ENCODE results near the gene SCARB1.

Gene SCARB1

DNA sequence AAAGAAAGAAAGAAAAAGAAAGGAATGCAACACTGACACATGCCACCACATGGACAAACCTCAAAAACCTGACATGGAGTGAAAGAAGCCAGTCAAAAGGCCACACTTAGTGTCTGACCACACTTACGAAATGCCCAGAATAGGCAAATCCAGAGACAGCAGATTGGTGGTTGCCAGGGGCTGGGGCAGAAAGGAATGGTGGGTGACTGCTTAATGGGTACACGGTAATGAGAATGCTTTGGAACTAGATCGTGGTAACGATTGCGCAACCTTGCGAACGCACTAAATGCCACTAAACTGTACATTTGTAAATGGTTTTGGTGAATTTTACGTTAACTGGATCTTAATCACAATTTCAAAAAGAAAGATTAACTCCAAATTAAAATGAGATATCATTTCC, 39.5 kb downstream of the SCARB1 start:
- DNase-seq: no peak

DNA sequence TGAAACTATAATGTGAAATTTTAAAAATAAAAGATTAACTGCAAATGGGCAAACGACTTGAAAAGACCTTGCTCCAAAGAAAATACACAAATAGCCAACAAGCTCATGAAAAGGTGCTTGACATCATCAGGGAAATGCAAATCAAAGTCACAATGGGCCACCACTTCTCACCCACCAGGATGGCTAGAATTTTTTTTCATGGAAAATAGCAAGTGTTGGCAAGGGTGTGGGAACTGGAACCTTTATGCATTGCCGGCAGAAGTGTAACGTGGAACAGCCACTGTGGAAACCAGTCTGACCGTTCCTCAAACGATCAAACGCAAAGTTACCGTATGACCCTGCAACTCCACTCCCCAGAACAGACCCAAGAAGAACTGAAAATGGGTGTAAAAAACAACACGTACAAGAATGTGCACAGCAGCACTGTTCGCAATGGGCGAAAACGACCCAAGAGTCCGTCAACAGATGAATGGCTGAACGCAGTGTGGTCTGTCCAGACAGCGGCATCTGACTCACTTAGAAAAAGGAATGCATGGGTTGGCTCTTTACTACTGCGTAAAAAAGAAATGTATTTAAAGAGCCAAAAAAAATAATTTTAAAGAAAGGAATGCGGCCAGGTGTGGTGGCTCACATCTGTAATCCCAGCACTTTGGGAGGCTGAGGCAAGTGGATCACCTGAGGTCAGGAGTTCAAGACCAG, 40.2 kb downstream of the SCARB1 start:
- no peak for DNase-seq

- no peak for DNase-seq
These were observed 41.4 kb downstream of the SCARB1 start for GRCh38 chr12:124822218-124822617.

- no peak for DNase-seq
These were observed 42.1 kb downstream of the SCARB1 start for GRCh38 chr12:124821252-124822200.

DNA sequence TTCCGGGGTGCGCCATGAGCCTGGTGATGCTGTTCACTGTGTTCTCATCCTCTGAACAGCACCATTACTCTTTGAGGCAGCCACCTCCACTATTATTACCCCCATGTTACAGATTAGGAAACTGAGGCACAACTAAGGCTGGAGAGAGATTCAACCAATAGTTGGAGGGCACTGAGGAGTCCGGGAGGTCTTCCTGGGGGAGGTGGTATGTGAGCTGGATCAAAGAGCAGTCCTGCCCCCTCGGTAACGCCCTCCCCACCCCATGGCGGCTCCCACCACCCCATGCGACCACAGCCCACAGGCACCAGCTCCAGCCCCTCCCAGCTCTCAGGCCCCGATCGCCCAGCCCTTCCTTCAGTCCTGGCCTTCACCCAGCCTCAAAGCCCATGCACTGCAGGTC, 43.5 kb downstream of the SCARB1 start:
- DNase-seq: no peak

DNA sequence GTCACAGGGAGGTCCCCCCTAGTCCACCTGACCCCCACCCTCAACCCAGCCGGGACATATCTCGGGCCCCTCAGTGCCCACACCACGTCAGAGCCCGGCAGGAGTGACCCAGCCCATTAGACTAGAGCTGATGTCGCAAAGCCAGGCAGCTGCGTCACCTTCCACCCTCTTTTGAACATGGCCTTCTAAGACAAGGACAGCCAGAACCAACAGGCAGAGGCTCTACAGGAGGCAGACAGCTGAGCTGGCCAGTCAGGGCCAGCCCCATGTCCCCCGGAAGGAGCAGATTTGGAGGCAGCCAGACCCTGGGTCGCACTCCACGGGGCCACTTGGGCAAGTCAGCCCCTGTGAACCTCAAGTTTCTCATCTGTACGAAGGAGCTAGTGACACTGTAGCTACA, 44.1 kb downstream of the SCARB1 start:
- DNase-seq: no peak

DNA sequence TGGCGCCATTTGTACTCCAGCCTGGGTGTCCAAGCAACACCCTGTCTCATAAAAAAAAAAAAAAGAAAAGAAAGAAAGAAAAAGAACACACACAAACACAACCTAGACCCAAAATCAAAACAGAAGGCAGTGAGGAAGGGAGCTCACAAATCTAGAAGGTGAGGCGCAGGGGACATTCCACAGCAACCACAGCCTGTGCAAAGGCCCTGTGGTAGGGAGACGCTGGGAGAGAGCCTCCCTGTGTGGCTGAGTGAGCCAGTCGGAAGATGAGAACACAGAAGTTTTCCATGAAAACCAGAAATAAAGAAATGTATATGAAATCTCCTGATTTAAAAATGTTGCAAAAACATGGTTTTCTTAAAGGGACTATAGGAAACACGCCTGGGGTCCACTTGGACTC, 44.6 kb downstream of the SCARB1 start:
- DNase-seq: no peak

DNA sequence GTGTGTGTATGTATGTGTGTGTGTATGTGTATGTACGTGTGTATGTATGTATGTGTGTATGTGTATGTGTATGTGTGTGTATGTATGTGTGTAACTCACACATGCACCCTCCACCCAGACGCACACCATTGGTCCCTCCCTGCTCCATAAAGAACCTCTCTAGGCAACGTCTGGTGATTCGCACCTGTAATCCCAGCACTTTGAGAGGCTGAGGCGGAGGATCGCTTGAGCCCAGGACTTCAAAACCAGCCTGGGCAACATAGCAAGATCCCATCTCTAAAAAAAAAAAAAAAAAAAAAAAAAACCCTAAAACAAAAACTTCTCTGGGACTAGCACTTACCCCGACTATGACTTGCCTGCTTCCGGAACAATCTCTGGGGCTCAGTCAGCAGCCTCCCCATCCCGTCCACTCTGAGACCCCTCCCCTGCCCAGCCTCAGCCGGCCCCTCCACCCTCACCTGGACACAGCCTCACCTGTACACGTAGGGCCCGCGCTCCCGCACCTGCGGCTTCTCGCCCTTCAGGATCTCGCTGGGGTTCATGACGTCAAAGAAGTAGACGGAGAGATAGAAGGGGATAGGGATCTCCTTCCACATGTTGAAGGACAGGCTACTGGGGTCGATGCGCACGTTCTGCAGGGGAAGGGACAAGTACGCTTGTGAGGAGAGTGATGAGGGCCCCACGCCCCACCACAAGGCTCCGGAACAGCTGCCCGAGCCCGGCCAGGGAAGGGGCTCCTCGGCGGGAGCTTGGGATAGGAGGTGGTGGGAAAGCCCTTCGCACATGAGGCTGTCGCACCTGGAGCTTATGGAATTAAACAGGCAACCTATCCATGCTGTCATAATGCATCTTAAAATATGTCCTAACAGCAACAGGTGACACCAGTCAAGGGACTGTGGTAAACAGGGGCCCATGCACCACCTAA, 46.3 kb downstream of the SCARB1 start:
- no peak for DNase-seq

DNA sequence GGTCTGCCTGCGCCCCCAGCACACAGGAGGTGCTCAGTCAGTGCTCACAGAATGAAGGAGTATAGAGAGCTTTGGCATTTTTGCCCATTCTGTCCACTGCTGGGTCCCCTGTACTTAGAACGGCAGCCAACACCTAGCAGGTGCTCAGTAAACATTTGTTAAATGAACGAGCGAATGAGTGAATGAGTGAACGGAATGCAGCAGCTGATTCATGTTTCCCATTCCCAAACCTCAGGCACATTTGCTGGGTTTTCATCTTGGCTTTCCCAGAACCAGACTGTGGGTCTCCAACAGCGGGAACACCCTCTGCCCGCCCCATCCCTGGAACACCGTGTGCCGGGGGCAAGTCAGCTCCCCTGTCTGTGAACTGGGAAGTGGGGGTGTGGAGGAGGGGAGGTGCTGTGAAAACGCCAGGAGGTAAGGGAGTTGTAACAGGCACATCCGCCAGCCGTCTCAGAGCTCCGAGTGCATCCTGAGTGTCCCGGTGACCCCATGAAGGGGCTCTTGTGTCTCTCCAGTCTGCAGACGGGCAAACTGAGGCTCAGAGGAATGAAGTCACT, 47.3 kb downstream of the SCARB1 start:
- DNase-seq: no peak

DNA sequence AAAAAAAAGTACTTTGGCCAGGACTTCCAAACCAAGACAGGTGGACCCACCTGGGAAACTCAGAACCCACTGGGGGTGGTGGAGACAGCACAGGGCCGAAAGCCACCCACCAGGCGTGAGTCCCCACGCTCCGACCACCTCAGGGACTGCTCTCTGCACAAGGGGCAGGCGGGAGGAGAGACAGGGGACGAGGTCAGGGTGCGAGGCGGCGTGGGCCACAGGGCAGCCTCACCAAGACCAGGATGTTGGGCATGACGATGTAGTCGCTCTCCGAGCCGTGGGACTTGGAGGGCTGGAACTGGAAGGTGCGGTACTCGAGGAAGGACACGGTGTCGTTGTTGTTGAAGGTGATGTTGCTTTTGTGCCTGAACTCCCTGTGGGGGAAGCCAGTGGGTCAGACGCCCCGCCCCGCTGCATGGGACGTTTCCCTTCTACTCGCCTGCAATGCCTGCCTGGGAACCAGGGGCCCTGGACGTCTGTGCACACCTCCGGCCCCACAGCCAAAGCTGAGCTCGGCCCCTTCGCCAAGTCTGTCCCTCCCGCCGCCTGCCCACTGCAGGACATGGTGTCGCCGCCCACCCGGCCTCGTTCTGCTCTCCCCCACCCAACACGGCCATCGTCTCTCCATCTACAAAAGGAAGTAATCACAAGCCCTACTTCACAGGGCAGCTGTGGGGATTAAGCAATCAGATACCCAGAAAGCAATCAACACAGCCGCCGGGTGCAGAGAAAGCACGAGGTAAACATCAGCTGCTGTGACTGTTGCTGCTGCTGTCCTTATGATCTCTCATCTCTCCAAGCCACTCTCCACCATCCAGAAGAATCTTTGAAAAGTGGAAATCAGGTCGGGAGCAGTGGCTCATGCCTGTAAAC, 48.7 kb downstream of the SCARB1 start:
- peak in 7 of 51 donors; percentile 7 to 24 (median 16) for DNase-seq

DNA sequence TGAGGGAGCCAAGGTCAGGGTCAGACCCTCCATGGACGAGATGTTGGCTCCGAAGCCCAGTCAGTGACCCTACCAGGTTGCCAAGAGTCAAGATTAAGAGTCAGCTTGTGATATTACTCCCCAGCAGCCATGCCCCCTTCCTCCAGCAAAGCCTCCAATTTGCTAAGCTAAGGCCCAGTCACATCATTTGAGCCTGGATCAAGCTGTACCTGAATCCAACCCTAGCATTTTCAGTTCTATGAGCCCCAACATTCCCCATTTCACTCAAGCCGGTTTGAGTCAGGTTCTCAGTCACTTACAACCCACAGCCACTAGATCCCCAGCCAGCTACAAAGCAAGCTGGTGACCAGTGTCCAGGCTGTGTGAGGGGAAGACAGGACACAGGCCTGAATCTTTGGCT, 49.9 kb downstream of the SCARB1 start:
- DNase-seq: no peak

- DNase-seq: no peak
These were observed 50.7 kb downstream of the SCARB1 start for GRCh38 chr12:124812979-124813378.

DNA sequence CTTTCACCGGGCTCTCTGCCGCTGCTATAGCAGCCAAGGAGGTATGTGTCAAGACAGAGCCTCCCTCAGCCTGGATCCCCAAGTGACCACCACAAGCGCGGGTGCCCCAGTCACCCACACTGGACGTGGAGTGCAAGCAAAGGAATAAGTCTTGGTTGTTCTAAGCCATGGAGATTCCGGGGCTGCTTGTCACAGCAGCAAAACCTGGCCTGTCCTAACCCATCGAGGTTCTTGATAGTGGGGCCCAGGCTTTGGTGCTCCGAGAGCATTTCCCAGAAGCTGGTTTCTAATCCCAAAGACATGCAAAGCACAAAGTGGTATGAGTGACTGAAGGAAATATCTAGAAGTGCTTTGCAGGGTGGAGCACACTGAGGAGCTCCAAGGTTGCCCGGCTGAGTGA, 51.3 kb downstream of the SCARB1 start:
- no peak for DNase-seq

DNA sequence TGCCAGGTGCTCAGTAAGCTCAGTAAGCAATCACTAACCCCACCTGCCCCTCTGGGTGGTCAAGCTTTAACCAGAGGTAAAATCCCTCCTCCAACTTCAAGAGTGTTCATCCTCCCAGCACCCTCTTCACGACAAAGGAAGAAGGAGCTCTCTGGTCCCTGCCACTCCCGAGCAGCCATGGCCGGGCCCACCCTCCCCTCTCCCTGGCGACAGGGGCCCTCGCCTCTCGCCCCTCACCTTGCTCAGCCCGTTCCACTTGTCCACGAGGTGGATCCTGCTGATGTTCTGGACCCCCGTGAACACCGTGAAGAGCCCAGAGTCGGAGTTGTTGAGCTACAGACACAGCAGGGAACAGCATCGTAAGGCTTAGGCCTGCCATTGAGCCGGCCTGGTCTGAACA, 52.0 kb downstream of the SCARB1 start:
- DNase-seq: no peak

GRCh38 chr12:124809878-124810277, 53.8 kb downstream of the SCARB1 start:
- no peak for DNase-seq

DNA sequence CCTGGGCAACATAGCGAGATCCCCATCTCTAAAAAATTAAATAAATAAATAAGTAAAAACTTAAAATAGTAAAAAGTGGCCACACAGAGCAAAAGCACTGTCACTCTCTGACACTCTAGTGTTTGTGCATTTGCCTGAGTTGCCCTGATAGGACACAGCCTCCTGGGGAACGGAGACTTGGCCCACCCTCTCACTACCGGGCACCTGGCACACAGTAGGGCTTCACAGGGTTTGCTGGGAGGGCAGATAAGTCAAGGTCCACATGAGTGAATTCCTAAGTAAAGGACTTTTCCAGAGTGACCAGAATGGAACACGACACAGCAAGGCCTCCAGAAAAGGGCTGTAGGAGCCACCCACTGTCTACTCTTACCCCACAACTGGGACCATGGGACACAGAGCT, 54.3 kb downstream of the SCARB1 start:
- DNase-seq: no peak

DNA sequence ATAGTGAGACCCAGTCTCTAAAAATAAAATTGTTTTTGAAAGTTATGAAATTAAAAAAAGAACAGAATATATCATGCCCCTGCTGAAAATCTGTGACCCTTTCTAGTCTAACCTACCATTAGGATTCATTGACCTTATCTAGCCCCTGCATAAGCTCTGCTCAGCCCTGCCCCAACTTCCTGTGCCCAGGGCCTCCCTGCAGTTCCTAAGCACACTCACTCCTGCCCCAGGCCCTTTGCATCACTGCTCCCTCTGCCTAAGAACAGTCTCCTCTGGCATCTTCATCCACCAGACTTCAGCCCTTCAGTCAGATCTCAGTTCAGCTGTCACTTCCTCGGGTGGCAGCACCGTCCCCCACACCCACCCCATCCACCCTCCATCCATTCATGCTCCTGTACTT, 55.4 kb downstream of the SCARB1 start:
- no peak for DNase-seq

DNA sequence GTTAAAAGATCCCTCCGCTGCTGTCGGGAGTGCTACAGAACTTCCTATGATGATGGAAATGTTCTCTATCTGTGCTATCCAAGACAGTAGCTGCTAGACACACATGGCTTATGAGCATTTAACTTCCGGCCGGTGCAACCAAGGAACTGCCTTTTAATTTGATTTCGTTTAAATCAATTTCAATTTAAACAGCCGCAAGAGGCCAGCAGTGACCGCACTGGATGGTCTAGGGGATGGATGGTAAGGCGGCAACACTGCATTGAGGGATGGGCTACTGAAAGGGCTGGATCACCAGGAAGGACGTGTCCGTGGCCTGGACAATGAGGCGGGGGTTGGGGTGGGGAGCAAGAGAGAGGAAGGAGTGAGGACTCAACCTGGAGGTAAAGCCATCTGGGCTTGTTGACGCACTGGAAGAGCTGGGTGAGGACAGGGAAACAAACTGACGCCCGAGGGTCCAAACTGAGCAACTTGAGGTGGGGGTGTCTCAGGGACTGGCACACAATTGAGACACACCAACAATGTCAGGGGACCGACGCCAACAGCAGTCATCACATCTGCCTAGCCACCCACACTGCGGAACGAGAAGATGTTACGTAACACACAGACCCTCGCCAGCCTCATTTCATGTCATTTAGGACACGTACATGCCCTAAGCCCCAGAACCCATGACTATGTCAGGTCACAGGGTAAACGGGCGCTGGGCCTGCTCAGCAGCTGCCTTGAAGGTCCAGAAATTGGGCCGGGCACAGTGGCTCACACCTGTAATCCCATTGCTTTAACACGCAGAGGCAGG, 57.6 kb downstream of the SCARB1 start:
- no peak for DNase-seq

DNA sequence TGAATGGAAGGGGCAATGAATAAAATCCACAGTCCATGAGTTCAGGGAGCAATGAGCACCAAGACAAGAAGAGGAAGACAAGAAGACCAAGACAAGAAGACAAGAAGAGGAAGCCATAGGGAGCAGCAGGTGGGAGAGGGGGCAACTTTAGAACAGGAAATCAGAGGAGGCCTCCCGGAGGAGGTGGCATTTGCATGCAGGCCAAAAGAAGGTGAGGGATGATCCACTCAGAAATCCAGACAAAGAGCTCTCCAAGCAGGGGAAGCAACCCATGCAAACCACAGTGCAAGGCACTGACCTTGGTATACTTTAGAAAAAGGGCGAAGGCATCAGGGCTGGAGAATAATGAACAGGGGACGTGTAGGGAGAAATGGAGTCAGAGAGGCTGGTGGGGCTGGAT, 58.6 kb downstream of the SCARB1 start:
- DNase-seq: no peak
